ENCODE data around the gene UBC.
A peak's percentile ranks its signal among the peaks of the same experiment; 100 is the strongest.
"Not testable (repeated sequence)": the region's sequence is repeated elsewhere in the genome, so short reads cannot be mapped to it uniquely, and the experiment has no call there.

UBC gene

DNA sequence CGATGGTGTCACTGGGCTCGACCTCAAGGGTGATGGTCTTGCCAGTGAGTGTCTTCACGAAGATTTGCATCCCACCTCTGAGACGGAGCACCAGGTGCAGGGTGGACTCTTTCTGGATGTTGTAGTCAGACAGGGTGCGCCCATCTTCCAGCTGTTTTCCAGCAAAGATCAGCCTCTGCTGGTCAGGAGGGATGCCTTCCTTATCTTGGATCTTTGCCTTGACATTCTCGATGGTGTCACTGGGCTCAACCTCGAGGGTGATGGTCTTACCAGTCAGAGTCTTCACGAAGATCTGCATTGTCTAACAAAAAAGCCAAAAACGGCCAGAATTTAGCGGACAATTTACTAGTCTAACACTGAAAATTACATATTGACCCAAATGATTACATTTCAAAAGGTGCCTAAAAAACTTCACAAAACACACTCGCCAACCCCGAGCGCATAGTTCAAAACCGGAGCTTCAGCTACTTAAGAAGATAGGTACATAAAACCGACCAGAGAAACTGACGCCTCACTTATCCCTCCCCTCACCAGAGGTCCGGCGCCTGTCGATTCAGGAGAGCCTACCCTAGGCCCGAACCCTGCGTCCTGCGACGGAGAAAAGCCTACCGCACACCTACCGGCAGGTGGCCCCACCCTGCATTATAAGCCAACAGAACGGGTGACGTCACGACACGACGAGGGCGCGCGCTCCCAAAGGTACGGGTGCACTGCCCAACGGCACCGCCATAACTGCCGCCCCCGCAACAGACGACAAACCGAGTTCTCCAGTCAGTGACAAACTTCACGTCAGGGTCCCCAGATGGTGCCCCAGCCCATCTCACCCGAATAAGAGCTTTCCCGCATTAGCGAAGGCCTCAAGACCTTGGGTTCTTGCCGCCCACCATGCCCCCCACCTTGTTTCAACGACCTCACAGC lies 717 bp downstream of the UBC start:
- peak; percentile 88 for DNase-seq (ENCODE audit: extremely low read depth, insufficient read length)
- peak overlapping the region; percentile 91 for H3K4me3 ChIP-seq (replicated peaks; ENCODE audit: low read depth, low read length)
- TF ChIP-seq CTCF (IDR thresholded peaks at IDR 0.05; ENCODE audit: insufficient read depth, low read length, poor library complexity, severe bottlenecking) = peak; percentile 60
- peaks cover 16% of the 10 kb centered on the region for H3K36me3 ChIP-seq (ENCODE audit: control insufficient read depth, insufficient read depth, low read length)
- no peaks in the 10 kb centered on the region for H3K27me3 ChIP-seq (replicated peaks; ENCODE audit: control insufficient read depth, insufficient read depth, low read length)

GRCh38 chr12:124912529-124913287 lies 1.7 kb downstream of the UBC start:
- DNase-seq (ENCODE audit: extremely low read depth, insufficient read length); H3K27me3 ChIP-seq (replicated peaks; ENCODE audit: control insufficient read depth, insufficient read depth, low read length): not testable (repeated sequence)
- peaks cover 16% of the 10 kb centered on the region for H3K36me3 ChIP-seq (ENCODE audit: control insufficient read depth, insufficient read depth, low read length)
- H3K4me3 ChIP-seq (replicated peaks; ENCODE audit: low read depth, low read length) = peak overlapping the region; percentile 91

- H3K36me3 ChIP-seq (ENCODE audit: control insufficient read depth, insufficient read depth, low read length) = peaks cover 16% of the 10 kb centered on the region
- not testable (repeated sequence) for DNase-seq (ENCODE audit: extremely low read depth, insufficient read length); H3K27me3 ChIP-seq (replicated peaks; ENCODE audit: control insufficient read depth, insufficient read depth, low read length)
- H3K4me3 ChIP-seq (replicated peaks; ENCODE audit: low read depth, low read length) = peak overlapping the region; percentile 50
Measured at GRCh38 chr12:124911521-124911920, 2.9 kb downstream of the UBC start.

DNA sequence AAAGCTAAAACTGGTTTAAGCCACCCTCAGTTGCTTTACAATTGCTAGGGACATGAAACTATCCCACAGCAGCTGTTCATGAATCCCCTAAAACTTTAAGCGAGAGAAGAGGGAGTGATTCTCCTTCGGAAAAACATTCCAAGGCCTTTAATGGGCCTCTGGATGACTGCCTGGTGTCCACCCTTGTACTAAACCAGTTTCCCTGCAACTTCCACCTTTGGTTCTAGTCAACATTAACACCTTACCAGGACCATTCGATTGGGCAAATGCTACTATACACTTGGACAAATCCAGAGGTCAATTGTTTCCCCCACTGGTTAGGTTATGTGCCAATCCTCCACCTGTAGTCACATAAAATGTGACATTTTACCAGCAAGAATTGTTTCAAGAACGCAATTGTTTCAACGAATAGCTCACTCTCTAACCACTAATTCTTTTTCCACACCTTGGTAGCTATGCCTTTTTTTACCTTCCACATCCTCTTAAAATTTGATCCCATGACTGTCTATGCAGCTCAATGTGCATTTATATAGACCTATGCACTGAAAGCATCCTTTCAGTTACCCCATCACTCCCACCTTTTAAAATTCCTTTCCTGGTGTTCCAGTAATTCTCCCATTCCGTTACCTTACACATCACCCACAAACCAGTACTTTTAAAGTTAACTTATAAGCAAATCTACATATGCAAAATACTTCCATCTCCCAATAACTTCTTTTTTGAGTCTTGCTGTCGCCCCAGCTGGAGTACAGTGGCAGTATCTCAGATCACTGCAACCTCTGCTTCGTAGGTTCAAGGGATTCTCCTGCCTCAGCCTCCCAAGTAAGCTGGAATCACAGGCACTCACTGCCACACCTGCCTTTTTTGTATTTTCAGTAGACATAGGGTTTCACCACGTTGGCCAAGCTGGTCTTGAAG lies 3.6 kb downstream of the UBC start:
- Histone ChIP-seq H3K36me3 (ENCODE audit: control insufficient read depth, insufficient read depth, low read length) (peaks cover 16% of the 10 kb centered on the region), H3K4me3 (replicated peaks; ENCODE audit: low read depth, low read length) (peak overlapping the region; percentile 50), H3K27me3 (replicated peaks; ENCODE audit: control insufficient read depth, insufficient read depth, low read length) (no peaks in the 10 kb centered on the region)
- DNase-seq (ENCODE audit: extremely low read depth, insufficient read length) = no peak
- TF ChIP-seq CTCF (IDR thresholded peaks at IDR 0.05; ENCODE audit: insufficient read depth, low read length, poor library complexity, severe bottlenecking) = no peak

- H3K4me3 ChIP-seq (replicated peaks; ENCODE audit: low read depth, low read length) = no peak overlapping the region
Measured at GRCh38 chr12:124909831-124910560, 4.5 kb downstream of the UBC start.

More at GRCh38 chr12:124909831-124910560, 4.5 kb downstream of the UBC start:
- no peaks in the 10 kb centered on the region for H3K27me3 ChIP-seq (replicated peaks; ENCODE audit: control insufficient read depth, insufficient read depth, low read length)
- TF ChIP-seq CTCF (IDR thresholded peaks at IDR 0.05; ENCODE audit: insufficient read depth, low read length, poor library complexity, severe bottlenecking) = no peak
- no peak for DNase-seq (ENCODE audit: extremely low read depth, insufficient read length)
- peaks cover 16% of the 10 kb centered on the region for H3K36me3 ChIP-seq (ENCODE audit: control insufficient read depth, insufficient read depth, low read length)

Measured in GM06990 (cell line).